Caki2 (cell line): ENCODE results near the gene GTF2A1L. TPM values are rescaled to one million over a fixed set of nuclear protein-coding genes. Genes with fewer than 3 reads are reported as not detected.

Source experiments
- DNase-seq: peaks from one replicate; pipeline ENCODE4 v3.0.0-alpha.2; 2015; ENCODE audit warnings: low read depth
- in situ Hi-C: cut with HindIII; loops from 2 replicates; pipeline ENCODE4 v1.10.0; 2016; ENCODE audit warnings: low sequenced_read_pairs, low pct_unique_long_range_greater_than_20kb, mixed read lengths
- total RNA-seq: library from RNA; depleted of rRNA; stranded (reverse); fragments of >200 nt; shearing (Covaris generic); gene quantifications from 2 replicates; pipeline ENCODE4 v1.2.3, GENCODE V29; 2014; ENCODE audit warnings: low replicate concordance; rRNA removed

Gene GTF2A1L
- total RNA-seq, 1 experiment from 2014 or later = not detected

- in situ Hi-C loops = no loop called here
- no peak for DNase-seq
Observed at GRCh38 chr2:48721158-48721557, 103.5 kb downstream of the GTF2A1L start.

GRCh38 chr2:48722391-48722790 is 104.7 kb downstream of the GTF2A1L start:
- DNase-seq = no peak
- in situ Hi-C loops = no loop called here

DNA sequence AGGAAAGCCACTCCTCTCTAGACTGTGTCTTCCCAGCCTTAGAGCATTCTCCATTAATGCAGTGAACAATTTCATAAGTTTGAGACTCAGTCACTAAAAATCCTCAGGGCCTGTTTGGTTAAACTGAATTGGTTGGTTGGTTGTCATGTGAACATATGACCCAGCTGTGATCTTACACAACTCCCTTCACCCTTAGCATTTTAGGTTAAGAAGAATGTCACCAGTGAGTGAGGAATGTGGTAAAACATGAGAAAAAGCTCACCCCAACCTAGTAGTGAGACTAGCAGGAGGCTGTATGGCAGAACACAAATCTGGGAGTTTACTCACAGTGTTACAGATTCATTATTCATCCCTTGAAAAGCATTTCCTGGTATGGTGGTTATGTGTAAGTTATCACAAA is 105.5 kb downstream of the GTF2A1L start:
- no peak for DNase-seq
- in situ Hi-C loops = no loop called here

DNA sequence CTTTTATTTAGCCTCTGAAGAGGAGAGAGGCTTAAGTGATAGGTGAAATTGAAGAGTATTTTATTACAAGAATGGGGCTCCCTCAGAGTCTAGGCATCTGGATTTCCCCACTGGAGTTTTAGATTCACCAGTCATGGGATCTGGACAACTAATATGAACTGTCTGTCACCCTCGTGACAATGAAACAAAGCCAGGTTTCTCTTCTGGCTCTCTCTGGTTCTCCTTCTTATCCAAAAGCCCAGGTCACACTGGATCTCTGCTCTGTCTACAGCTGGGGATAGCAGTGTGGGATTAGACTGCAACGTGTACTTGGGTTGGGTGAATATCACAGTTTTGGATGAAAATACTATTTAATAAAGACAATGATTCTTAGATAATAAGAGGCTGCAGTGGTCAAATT is 106.6 kb downstream of the GTF2A1L start:
- DNase-seq = no peak
- in situ Hi-C loops = no loop called here

- in situ Hi-C loops = no loop called here
- DNase-seq = no peak
Observed at GRCh38 chr2:48725696-48726494, 108.2 kb downstream of the GTF2A1L start.

DNA sequence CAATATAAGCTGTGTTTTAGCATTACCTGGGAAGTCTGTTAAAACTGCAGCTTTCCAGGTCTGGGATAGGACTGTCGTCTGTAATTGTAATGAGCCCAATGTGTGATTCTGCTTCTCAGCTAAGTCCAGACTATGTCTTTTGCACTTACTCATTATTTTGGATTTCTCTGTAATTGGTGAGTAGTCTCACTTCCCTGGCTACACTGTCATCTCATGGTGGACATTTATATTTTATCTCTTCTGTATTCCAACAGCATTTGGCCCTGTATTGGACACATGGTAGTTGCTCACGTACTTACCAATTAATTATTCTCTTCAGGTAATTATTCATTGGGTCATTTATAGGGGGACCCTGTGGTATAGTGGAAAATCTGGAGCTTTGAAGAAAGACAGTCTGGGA is 109.9 kb downstream of the GTF2A1L start:
- DNase-seq = no peak
- in situ Hi-C loops = no loop called here

- in situ Hi-C loops = no loop called here
- DNase-seq = no peak
Observed at GRCh38 chr2:48728295-48728694, 110.6 kb downstream of the GTF2A1L start.

DNA sequence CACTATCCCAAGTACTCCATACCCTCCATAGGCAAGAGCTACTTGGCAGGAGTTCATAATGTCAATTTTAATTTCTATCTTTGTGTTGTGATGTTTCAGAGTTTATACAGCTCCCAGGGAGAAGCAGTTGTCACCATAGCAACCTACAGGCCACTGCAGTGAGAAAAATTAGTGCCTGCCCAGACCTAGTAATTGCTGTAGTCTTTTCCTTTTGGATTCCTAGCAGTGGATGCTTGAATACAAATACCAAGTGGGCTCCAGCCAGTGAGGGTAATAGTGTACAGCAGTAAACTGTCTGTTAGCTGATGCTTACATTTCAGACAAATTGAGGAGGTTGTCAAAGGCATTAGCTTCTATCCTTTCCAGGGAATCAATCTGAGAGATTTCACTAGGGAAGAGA is 111.2 kb downstream of the GTF2A1L start:
- no peak for DNase-seq
- in situ Hi-C loops = no loop called here

Other genes starting within 250 kb of the GTF2A1L start
- gene PPP1R21, start 177.1 kb upstream of the GTF2A1L start, total RNA-seq = 11.4 and 17.4 TPM in 2 replicates
- 0.47 TPM in 1 of 2 replicates, not detected in the other for gene STON1, start 87.7 kb upstream of the GTF2A1L start, total RNA-seq
- gene LHCGR, start 137.9 kb downstream of the GTF2A1L start, total RNA-seq = not detected in 2 replicates